Measurements from ENCODE around the gene KNCN.

DNA sequence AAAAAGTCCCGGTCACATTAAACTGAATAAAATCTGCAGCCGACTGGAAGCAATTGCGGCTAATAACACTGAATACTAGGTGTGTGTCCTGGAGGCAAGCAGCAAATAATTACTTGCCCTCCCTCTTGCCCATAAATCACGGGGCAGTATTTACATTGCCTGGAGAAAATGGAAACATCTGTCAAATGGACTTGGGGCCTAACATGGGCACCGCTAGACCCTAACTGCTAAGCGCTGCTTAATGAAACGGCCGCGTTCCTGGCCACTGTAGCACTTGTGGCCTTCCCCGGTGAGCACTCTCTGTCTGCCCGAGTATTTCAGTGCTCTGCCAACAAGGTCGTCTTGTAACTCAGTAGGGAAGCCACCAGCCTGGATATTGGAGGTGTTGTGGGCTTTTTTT, 23.9 kb upstream of the KNCN start:
- no peak for TF ChIP-seq NR1H2 (CRISPR knock-in tag; IDR thresholded peaks at IDR 0.05)
- TF ChIP-seq TEAD4 (CRISPR knock-in tag; IDR thresholded peaks at IDR 0.05), result no peak
- TF ChIP-seq, protein P1, sequence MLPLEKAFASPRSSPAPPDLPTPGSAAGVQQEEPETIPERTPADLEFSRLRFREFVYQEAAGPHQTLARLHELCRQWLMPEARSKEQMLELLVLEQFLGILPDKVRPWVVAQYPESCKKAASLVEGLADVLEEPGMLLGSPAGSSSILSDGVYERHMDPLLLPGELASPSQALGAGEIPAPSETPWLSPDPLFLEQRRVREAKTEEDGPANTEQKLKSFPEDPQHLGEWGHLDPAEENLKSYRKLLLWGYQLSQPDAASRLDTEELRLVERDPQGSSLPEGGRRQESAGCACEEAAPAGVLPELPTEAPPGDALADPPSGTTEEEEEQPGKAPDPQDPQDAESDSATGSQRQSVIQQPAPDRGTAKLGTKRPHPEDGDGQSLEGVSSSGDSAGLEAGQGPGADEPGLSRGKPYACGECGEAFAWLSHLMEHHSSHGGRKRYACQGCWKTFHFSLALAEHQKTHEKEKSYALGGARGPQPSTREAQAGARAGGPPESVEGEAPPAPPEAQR (CRISPR knock-in tag; IDR thresholded peaks at IDR 0.05), result no peak
- TF ChIP-seq, protein P2, sequence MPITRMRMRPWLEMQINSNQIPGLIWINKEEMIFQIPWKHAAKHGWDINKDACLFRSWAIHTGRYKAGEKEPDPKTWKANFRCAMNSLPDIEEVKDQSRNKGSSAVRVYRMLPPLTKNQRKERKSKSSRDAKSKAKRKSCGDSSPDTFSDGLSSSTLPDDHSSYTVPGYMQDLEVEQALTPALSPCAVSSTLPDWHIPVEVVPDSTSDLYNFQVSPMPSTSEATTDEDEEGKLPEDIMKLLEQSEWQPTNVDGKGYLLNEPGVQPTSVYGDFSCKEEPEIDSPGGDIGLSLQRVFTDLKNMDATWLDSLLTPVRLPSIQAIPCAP (CRISPR knock-in tag; IDR thresholded peaks at IDR 0.05), result no peak
- TF ChIP-seq, protein P3, sequence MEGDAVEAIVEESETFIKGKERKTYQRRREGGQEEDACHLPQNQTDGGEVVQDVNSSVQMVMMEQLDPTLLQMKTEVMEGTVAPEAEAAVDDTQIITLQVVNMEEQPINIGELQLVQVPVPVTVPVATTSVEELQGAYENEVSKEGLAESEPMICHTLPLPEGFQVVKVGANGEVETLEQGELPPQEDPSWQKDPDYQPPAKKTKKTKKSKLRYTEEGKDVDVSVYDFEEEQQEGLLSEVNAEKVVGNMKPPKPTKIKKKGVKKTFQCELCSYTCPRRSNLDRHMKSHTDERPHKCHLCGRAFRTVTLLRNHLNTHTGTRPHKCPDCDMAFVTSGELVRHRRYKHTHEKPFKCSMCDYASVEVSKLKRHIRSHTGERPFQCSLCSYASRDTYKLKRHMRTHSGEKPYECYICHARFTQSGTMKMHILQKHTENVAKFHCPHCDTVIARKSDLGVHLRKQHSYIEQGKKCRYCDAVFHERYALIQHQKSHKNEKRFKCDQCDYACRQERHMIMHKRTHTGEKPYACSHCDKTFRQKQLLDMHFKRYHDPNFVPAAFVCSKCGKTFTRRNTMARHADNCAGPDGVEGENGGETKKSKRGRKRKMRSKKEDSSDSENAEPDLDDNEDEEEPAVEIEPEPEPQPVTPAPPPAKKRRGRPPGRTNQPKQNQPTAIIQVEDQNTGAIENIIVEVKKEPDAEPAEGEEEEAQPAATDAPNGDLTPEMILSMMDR (IDR thresholded peaks at IDR 0.05), result no peak
- TF ChIP-seq, protein P4, sequence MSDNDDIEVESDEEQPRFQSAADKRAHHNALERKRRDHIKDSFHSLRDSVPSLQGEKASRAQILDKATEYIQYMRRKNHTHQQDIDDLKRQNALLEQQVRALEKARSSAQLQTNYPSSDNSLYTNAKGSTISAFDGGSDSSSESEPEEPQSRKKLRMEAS (CRISPR knock-in tag; IDR thresholded peaks at IDR 0.05), result no peak
- TF ChIP-seq ZNF232 (CRISPR knock-in tag; IDR thresholded peaks at IDR 0.05), result no peak
- TF ChIP-seq NFATC4 (CRISPR knock-in tag; IDR thresholded peaks at IDR 0.05), result no peak
- TF ChIP-seq, protein P5, sequence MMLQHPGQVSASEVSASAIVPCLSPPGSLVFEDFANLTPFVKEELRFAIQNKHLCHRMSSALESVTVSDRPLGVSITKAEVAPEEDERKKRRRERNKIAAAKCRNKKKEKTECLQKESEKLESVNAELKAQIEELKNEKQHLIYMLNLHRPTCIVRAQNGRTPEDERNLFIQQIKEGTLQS (CRISPR knock-in tag; conservative IDR thresholded peaks at IDR 0.05), result no peak
- no peak for TF ChIP-seq NR2C2 (CRISPR knock-in tag; IDR thresholded peaks at IDR 0.05)
- TF ChIP-seq, protein P6, sequence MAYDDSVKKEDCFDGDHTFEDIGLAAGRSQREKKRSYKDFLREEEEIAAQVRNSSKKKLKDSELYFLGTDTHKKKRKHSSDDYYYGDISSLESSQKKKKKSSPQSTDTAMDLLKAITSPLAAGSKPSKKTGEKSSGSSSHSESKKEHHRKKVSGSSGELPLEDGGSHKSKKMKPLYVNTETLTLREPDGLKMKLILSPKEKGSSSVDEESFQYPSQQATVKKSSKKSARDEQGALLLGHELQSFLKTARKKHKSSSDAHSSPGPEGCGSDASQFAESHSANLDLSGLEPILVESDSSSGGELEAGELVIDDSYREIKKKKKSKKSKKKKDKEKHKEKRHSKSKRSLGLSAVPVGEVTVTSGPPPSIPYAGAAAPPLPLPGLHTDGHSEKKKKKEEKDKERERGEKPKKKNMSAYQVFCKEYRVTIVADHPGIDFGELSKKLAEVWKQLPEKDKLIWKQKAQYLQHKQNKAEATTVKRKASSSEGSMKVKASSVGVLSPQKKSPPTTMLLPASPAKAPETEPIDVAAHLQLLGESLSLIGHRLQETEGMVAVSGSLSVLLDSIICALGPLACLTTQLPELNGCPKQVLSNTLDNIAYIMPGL (CRISPR knock-in tag; IDR thresholded peaks at IDR 0.05), result no peak

Measured in WTC11 (cell line).